ENCODE results near the gene IKZF1.
A peak's percentile ranks its signal among the peaks of the same experiment; 100 is the strongest.

The IKZF1 gene

GRCh38 chr7:50305583-50306493, 1.3 kb downstream of the IKZF1 start:
- peak overlapping the region; percentile 88 for H3K4me3 ChIP-seq (ENCODE audit: low read length)
- peak; percentile 32 for DNase-seq (ENCODE audit: low read depth, low spot score)

- peak overlapping the region; percentile 88 for H3K4me3 ChIP-seq (ENCODE audit: low read length)
- DNase-seq (ENCODE audit: low read depth, low spot score), result peak; percentile 67
Measured at GRCh38 chr7:50306494-50307367, 2.2 kb downstream of the IKZF1 start.

GRCh38 chr7:50307368-50308032, 3.0 kb downstream of the IKZF1 start:
- peak overlapping the region; percentile 88 for H3K4me3 ChIP-seq (ENCODE audit: low read length)
- DNase-seq (ENCODE audit: low read depth, low spot score), result peak; percentile 85

GRCh38 chr7:50308203-50308531, 3.7 kb downstream of the IKZF1 start:
- peak; percentile 48 for DNase-seq (ENCODE audit: low read depth, low spot score)
- peak overlapping the region; percentile 88 for H3K4me3 ChIP-seq (ENCODE audit: low read length)

GRCh38 chr7:50308532-50309385, 4.2 kb downstream of the IKZF1 start:
- H3K4me3 ChIP-seq (ENCODE audit: low read length), result peak overlapping the region; percentile 88
- peak; percentile 67 for DNase-seq (ENCODE audit: low read depth, low spot score)

- peak overlapping the region; percentile 88 for H3K4me3 ChIP-seq (ENCODE audit: low read length)
Measured at GRCh38 chr7:50309721-50310120, 5.2 kb downstream of the IKZF1 start.

GRCh38 chr7:50310361-50310760, 5.8 kb downstream of the IKZF1 start:
- peak; percentile 63 for DNase-seq (ENCODE audit: low read depth, low spot score)
- H3K4me3 ChIP-seq (ENCODE audit: low read length), result peak overlapping the region; percentile 88

More at GRCh38 chr7:50309721-50310120, 5.2 kb downstream of the IKZF1 start:
- DNase-seq (ENCODE audit: low read depth, low spot score), result no peak

GRCh38 chr7:50310956-50311355, 6.4 kb downstream of the IKZF1 start:
- no peak for DNase-seq (ENCODE audit: low read depth, low spot score)
- H3K4me3 ChIP-seq (ENCODE audit: low read length), result peak overlapping the region; percentile 88

GRCh38 chr7:50312250-50313162, 8.0 kb downstream of the IKZF1 start:
- H3K4me3 ChIP-seq (ENCODE audit: low read length), result peak overlapping the region; percentile 88
- no peak for DNase-seq (ENCODE audit: low read depth, low spot score)

- no peak for DNase-seq (ENCODE audit: low read depth, low spot score)
- no peak overlapping the region for H3K4me3 ChIP-seq (ENCODE audit: low read length)
Measured at GRCh38 chr7:50314836-50315592, 10.5 kb downstream of the IKZF1 start.

- no peak overlapping the region for H3K4me3 ChIP-seq (ENCODE audit: low read length)
- no peak for DNase-seq (ENCODE audit: low read depth, low spot score)
Measured at GRCh38 chr7:50315739-50316671, 11.5 kb downstream of the IKZF1 start.

GRCh38 chr7:50317221-50317678, 12.7 kb downstream of the IKZF1 start:
- H3K4me3 ChIP-seq (ENCODE audit: low read length), result no peak overlapping the region
- no peak for DNase-seq (ENCODE audit: low read depth, low spot score)

GRCh38 chr7:50317697-50318669, 13.5 kb downstream of the IKZF1 start:
- no peak overlapping the region for H3K4me3 ChIP-seq (ENCODE audit: low read length)
- DNase-seq (ENCODE audit: low read depth, low spot score), result no peak

GRCh38 chr7:50321487-50322067, 17.1 kb downstream of the IKZF1 start:
- DNase-seq (ENCODE audit: low read depth, low spot score), result no peak
- no peak overlapping the region for H3K4me3 ChIP-seq (ENCODE audit: low read length)

Measured in Jurkat, Clone E6-1 (cell line).